Neural cell (in vitro differentiated cells): Measurements from ENCODE around the gene PLA2G6. TPM values are rescaled to one million over a fixed set of nuclear protein-coding genes. Genes with fewer than 3 reads are reported as not detected.

Experiments
- H2AFZ ChIP-seq: fragments of 200-600, 300-800 bp; sonication (generic), shearing (Covaris generic); 2 replicates; pipeline ENCODE4 v1.6.0; 2014; ENCODE audit warnings: low read depth, mild to moderate bottlenecking, antibody characterized with exemption, low read length, moderate library complexity
- H3F3A ChIP-seq: fragments of 200-600 bp; shearing (Covaris generic); 2 replicates; pipeline ENCODE4 v1.6.1; 2016; ENCODE audit warnings: mild to moderate bottlenecking, moderate library complexity, mixed read lengths, antibody characterized with exemption, low read length; ENCODE audit not compliant: insufficient read depth, poor library complexity, severe bottlenecking
- H3K27ac ChIP-seq: fragments of 200-600, 300-800 bp; sonication (generic), shearing (Covaris generic); 2 replicates; pipeline ENCODE4 v1.5.1; 2014; ENCODE audit warnings: mild to moderate bottlenecking, low read length, moderate library complexity
- H3K27me3 ChIP-seq: fragments of 300-800, 200-600 bp; sonication (generic), shearing (Covaris generic); 2 replicates; pipeline ENCODE4 v1.6.0; 2014; ENCODE audit warnings: mild to moderate bottlenecking, low read depth, low read length, moderate library complexity; ENCODE audit not compliant: insufficient read depth
- H3K36me3 ChIP-seq: fragments of 300-800, 200-600 bp; sonication (generic), shearing (Covaris generic); 2 replicates; pipeline ENCODE4 v1.5.1; 2014; ENCODE audit warnings: mild to moderate bottlenecking, antibody characterized with exemption, low read length, moderate library complexity; ENCODE audit not compliant: insufficient read depth
- H3K4me2 ChIP-seq: fragments of 300-800, 200-600 bp; sonication (generic), shearing (Covaris generic); 2 replicates; pipeline ENCODE4 v1.6.0; 2014; ENCODE audit warnings: mild to moderate bottlenecking, low read length
- H3K4me3 ChIP-seq: fragments of 300-800, 200-600 bp; sonication (generic), shearing (Covaris generic); 2 replicates; pipeline ENCODE4 v1.5.1; 2014; ENCODE audit warnings: mild to moderate bottlenecking, low read length, moderate library complexity
- H3K79me2 ChIP-seq: fragments of 200-600 bp; shearing (Covaris generic); replicated peaks from 2 replicates; pipeline ENCODE4 v1.6.0; 2014; ENCODE audit warnings: mild to moderate bottlenecking, low read length, moderate library complexity; ENCODE audit not compliant: insufficient read depth
- H3K9ac ChIP-seq: fragments of 300-800, 200-600 bp; sonication (generic), shearing (Covaris generic); 2 replicates; pipeline ENCODE4 v1.6.1; 2016; ENCODE audit warnings: mild to moderate bottlenecking, low read length, mixed read lengths
- H3K9me2 ChIP-seq: fragments of 200-600 bp; shearing (Covaris generic); 2 replicates; pipeline ENCODE4 v1.6.1; 2016; ENCODE audit warnings: mild to moderate bottlenecking, low read length, mixed read lengths; ENCODE audit not compliant: insufficient read depth
- H3K9me3 ChIP-seq: fragments of 200-600, 300-800 bp; sonication (generic), shearing (Covaris generic); 2 replicates; pipeline ENCODE4 v1.6.1; 2016; ENCODE audit warnings: mild to moderate bottlenecking, mixed run types, low read length, moderate library complexity, mixed read lengths
- H4K20me1 ChIP-seq: fragments of 200-600 bp; shearing (Covaris generic); 2 replicates; pipeline ENCODE4 v1.6.1; 2016; ENCODE audit warnings: mild to moderate bottlenecking, mixed run types; ENCODE audit not compliant: insufficient read depth
- EP300 ChIP-seq: fragments of 450-650 bp; conservative IDR thresholded peaks from 2 replicates; pipeline ENCODE4 v1.6.1; 2014; ENCODE audit warnings: antibody characterized with exemption, mild to moderate bottlenecking, moderate library complexity; ENCODE audit not compliant: poor library complexity, severe bottlenecking
- EZH2 ChIP-seq: fragments of 200-600, 300-800 bp; shearing (Covaris generic), sonication (generic); IDR thresholded peaks from 2 replicates; pipeline ENCODE4 v1.6.1; 2014; ENCODE audit warnings: antibody characterized with exemption, low read length, borderline replicate concordance, mild to moderate bottlenecking; ENCODE audit not compliant: insufficient read depth, poor library complexity, severe bottlenecking
- MXI1 ChIP-seq: fragments of 450-650 bp; conservative IDR thresholded peaks from 2 replicates; pipeline ENCODE4 v1.6.1; 2014; ENCODE audit warnings: antibody characterized with exemption, mild to moderate bottlenecking; ENCODE audit not compliant: poor library complexity, severe bottlenecking
- POLR2AphosphoS5 ChIP-seq: IDR thresholded peaks from 2 replicates; pipeline ENCODE4 v1.6.1; 2012
- RAD21 ChIP-seq: fragments of 450-650 bp; conservative IDR thresholded peaks from 2 replicates; pipeline ENCODE4 v1.6.1; 2014; ENCODE audit warnings: antibody characterized with exemption, mild to moderate bottlenecking, moderate library complexity
- SMC3 ChIP-seq: fragments of 450-650 bp; conservative IDR thresholded peaks from 2 replicates; pipeline ENCODE4 v1.6.1; 2014; ENCODE audit warnings: antibody characterized with exemption, mild to moderate bottlenecking, moderate library complexity; ENCODE audit not compliant: poor library complexity
- TAF1 ChIP-seq: IDR thresholded peaks from 2 replicates; pipeline ENCODE4 v1.6.1; 2012; ENCODE audit warnings: low read depth
- polyA plus RNA-seq: library from polyadenylated mRNA; depleted of rRNA; stranded (reverse); fragments of >200 nt; gene quantifications from 2 replicates; pipeline ENCODE4 v1.2.3, GENCODE V29; 2014
- TF ChIP-seq, protein P1 (sequence below): fragments of 450-650 bp; IDR thresholded peaks from 2 replicates; pipeline ENCODE4 v1.5.1; 2014; ENCODE audit warnings: antibody characterized with exemption, mild to moderate bottlenecking, moderate library complexity; ENCODE audit not compliant: poor library complexity, severe bottlenecking
- TF ChIP-seq, protein P2 (sequence below): IDR thresholded peaks from 2 replicates; pipeline ENCODE4 v1.6.1; 2012; ENCODE audit warnings: borderline replicate concordance

PLA2G6 gene
- polyA plus RNA-seq, 1 donor from 2014 or later: 18.5 TPM

DNA sequence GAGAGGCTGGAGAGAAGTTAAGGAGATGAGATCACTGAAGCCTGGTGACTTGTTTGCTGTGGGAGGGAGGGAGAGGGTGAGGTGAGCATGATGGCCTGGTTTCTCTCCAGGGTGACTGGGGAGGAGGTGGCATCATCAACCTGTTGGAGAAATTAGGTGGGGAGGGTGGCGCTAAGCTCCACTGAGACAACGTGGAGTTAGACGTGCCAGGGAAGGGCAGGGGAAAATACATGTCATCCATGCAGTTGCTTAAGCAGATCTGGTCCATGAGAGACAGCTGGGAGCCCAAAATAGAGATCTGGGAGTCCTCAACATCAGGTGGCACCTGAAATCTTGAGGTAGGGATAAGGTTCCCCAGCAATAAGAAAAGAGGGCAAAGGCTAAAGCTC lies 10.8 kb upstream of the PLA2G6 start:
- Histone ChIP-seq H3K27ac (no peak overlapping the region), H3K9ac (no peak overlapping the region), H3K4me2 (no peak overlapping the region), H4K20me1 (no peaks in the 10 kb centered on the region), H2AFZ (no peak overlapping the region), H3K36me3 (no peaks in the 10 kb centered on the region), H3F3A (no peaks in the 10 kb centered on the region), H3K4me3 (no peak overlapping the region), H3K79me2 (no peaks in the 10 kb centered on the region), H3K9me2 (no peaks in the 10 kb centered on the region), H3K27me3 (no peaks in the 10 kb centered on the region), H3K9me3 (no peaks in the 10 kb centered on the region)
- TF ChIP-seq, protein P1, sequence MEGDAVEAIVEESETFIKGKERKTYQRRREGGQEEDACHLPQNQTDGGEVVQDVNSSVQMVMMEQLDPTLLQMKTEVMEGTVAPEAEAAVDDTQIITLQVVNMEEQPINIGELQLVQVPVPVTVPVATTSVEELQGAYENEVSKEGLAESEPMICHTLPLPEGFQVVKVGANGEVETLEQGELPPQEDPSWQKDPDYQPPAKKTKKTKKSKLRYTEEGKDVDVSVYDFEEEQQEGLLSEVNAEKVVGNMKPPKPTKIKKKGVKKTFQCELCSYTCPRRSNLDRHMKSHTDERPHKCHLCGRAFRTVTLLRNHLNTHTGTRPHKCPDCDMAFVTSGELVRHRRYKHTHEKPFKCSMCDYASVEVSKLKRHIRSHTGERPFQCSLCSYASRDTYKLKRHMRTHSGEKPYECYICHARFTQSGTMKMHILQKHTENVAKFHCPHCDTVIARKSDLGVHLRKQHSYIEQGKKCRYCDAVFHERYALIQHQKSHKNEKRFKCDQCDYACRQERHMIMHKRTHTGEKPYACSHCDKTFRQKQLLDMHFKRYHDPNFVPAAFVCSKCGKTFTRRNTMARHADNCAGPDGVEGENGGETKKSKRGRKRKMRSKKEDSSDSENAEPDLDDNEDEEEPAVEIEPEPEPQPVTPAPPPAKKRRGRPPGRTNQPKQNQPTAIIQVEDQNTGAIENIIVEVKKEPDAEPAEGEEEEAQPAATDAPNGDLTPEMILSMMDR: no peak
- TF ChIP-seq, protein P2, sequence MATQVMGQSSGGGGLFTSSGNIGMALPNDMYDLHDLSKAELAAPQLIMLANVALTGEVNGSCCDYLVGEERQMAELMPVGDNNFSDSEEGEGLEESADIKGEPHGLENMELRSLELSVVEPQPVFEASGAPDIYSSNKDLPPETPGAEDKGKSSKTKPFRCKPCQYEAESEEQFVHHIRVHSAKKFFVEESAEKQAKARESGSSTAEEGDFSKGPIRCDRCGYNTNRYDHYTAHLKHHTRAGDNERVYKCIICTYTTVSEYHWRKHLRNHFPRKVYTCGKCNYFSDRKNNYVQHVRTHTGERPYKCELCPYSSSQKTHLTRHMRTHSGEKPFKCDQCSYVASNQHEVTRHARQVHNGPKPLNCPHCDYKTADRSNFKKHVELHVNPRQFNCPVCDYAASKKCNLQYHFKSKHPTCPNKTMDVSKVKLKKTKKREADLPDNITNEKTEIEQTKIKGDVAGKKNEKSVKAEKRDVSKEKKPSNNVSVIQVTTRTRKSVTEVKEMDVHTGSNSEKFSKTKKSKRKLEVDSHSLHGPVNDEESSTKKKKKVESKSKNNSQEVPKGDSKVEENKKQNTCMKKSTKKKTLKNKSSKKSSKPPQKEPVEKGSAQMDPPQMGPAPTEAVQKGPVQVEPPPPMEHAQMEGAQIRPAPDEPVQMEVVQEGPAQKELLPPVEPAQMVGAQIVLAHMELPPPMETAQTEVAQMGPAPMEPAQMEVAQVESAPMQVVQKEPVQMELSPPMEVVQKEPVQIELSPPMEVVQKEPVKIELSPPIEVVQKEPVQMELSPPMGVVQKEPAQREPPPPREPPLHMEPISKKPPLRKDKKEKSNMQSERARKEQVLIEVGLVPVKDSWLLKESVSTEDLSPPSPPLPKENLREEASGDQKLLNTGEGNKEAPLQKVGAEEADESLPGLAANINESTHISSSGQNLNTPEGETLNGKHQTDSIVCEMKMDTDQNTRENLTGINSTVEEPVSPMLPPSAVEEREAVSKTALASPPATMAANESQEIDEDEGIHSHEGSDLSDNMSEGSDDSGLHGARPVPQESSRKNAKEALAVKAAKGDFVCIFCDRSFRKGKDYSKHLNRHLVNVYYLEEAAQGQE: no peak
- TF ChIP-seq EZH2: no peak
- TF ChIP-seq POLR2AphosphoS5: no peak
- no peak for TF ChIP-seq MXI1
- no peak for TF ChIP-seq RAD21
- no peak for TF ChIP-seq SMC3
- TF ChIP-seq TAF1: no peak
- TF ChIP-seq EP300: no peak

DNA sequence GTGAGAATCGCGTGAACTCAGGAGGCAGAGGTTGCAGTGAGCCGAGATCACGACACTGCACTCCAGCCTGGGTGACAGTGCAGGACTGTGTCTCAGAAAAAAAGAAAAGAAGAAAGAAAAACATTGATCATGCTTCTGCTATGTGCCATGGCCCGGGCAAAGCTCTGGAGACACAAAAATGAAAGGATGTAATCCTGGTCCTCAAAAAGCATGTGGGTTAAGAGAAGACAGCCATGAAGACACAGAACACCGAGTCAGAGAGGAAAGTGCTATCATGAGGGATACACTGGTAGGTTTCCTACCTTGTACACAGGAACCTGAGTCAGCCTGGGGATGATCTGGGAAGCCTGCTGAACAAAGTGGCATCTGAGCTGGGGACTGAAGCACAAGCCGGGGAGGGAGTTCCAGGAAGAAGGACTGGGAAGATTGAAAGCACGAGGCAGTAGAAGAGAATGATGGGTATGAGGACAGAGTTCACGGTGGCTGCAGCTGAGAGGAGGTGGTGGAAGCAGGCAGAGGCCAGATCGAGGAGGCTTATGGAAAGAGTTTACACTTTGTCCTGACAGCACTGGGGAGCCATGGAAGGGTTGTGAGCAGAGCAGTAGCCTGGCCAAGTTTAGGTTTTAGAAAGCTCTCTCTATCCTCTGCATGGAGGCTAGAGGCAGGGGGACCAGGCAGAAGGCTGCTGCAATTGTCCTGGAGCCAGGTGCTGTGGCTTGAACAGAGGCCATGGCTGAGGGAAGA lies 10.3 kb upstream of the PLA2G6 start:
- H3F3A ChIP-seq: no peaks in the 10 kb centered on the region
- no peaks in the 10 kb centered on the region for H3K9me2 ChIP-seq
- no peaks in the 10 kb centered on the region for H3K27me3 ChIP-seq
- no peak overlapping the region for H2AFZ ChIP-seq
- H3K36me3 ChIP-seq: no peaks in the 10 kb centered on the region
- no peak overlapping the region for H3K4me3 ChIP-seq
- H3K27ac ChIP-seq: no peak overlapping the region
- no peak overlapping the region for H3K4me2 ChIP-seq
- no peak overlapping the region for H3K9ac ChIP-seq
- no peaks in the 10 kb centered on the region for H3K79me2 ChIP-seq
- H3K9me3 ChIP-seq: no peaks in the 10 kb centered on the region
- no peaks in the 10 kb centered on the region for H4K20me1 ChIP-seq
- no peak for TF ChIP-seq SMC3
- no peak for TF ChIP-seq MXI1
- no peak for TF ChIP-seq EP300
- TF ChIP-seq, protein P1: no peak
- TF ChIP-seq RAD21: no peak
